Hepatocyte (in vitro differentiated cells): ENCODE measurements around the gene SGMS1.
"Not testable (repeated sequence)": the region's sequence is repeated elsewhere in the genome, so short reads cannot be mapped to it uniquely, and the experiment has no call there.

Experiments
- CTCF ChIP-seq: fragments of 200-600 bp; sonication (generic); IDR thresholded peaks from 2 replicates; pipeline ENCODE4 v1.5.1; 2016; ENCODE audit warnings: antibody characterized with exemption, mild to moderate bottlenecking; ENCODE audit not compliant: poor library complexity
- EZH2phosphoT487 ChIP-seq: fragments of 200-600 bp; sonication (generic); IDR thresholded peaks from one replicate; pipeline ENCODE4 v1.6.1; 2018; ENCODE audit warnings: antibody characterized with exemption, mild to moderate bottlenecking, low read depth, moderate library complexity; ENCODE audit not compliant: unreplicated experiment, severe bottlenecking

GRCh38 chr10:50549186-50549585 lies 74.6 kb downstream of the SGMS1 start:
- not testable (repeated sequence) for TF ChIP-seq CTCF, EZH2phosphoT487
